Measurements from ENCODE around the gene ELMO1. TPM values are rescaled to one million over a fixed set of nuclear protein-coding genes. Genes with fewer than 3 reads are reported as not detected.

Gene ELMO1
- polyA plus RNA-seq, 2 of the 4 experiments (the other 2 are of a cell fraction), result 2.3 to 6.1 TPM

DNA sequence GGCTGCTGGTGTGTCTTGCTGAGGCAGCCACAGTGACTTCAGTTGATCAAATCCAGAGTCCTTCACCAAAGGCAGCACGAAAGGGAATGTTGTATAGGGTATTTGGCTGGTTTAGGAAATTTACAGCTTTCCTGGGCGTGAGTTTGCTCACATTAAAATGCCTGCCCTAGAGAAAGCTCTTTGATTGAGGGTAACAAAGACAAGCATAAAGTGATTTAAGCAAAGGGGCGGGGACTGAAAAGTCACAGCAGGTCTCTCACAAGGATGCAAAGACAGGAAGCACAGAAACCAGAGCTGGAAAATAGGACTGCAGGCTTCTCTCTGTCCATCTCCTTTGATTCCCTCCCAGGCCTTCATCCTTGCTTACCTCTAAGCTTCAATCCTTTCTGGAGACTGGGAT is 139.2 kb downstream of the ELMO1 start:
- Histone ChIP-seq H3K9me3 (no peaks in the 10 kb centered on the region), H3K4me2 (no peak overlapping the region), H3K27ac (no peak overlapping the region), H3K4me1 (peaks cover 17% of the 10 kb centered on the region), H3K4me3 (no peak overlapping the region)
- DNase-seq (ENCODE audit: low read depth in 1 of 2, low spot score in 1 of 2) (no peak), FAIRE-seq (no peak), ATAC-seq (no peak)
- TF ChIP-seq, protein P1, sequence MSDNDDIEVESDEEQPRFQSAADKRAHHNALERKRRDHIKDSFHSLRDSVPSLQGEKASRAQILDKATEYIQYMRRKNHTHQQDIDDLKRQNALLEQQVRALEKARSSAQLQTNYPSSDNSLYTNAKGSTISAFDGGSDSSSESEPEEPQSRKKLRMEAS (IDR thresholded peaks at IDR 0.05), result no peak
- TF ChIP-seq, protein P2, sequence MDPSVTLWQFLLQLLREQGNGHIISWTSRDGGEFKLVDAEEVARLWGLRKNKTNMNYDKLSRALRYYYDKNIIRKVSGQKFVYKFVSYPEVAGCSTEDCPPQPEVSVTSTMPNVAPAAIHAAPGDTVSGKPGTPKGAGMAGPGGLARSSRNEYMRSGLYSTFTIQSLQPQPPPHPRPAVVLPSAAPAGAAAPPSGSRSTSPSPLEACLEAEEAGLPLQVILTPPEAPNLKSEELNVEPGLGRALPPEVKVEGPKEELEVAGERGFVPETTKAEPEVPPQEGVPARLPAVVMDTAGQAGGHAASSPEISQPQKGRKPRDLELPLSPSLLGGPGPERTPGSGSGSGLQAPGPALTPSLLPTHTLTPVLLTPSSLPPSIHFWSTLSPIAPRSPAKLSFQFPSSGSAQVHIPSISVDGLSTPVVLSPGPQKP (IDR thresholded peaks at IDR 0.05; ENCODE audit: low read depth, low read length), result no peak
- TF ChIP-seq RAD21 (conservative IDR thresholded peaks at IDR 0.05 in 1 of 2, IDR thresholded peaks at IDR 0.05 in 1 of 2) (no peak), ZC3H11A (IDR thresholded peaks at IDR 0.05) (no peak)
- ChIA-PET POLR2A (no interaction called here), CTCF (no interaction called here)
- 79% methylated on average over 3 of the region's 3 CpGs for WGBS (ENCODE audit: missing lambda C conversion rate)

DNA sequence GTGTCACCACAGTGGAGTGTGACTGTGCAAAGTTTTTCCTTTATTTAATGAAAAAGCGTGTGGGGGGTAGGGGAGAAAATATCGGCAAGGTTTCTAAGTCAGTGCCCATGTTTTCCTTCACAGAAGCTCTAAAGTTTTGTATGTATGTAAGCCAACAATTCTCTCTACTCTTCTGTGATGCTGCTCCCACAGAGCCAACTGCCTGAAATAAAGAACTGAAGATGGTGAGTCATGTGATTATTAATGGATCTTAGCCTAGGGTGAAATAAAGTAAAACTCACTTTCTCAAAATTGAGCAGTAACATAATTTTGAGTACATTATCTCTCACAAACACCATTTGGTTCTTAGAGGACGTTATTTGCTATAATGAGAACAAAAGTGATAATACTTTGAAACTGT is 143.7 kb downstream of the ELMO1 start:
- no peak for ATAC-seq
- WGBS (ENCODE audit: missing lambda C conversion rate), result 51% methylated on average over 3 of the region's 3 CpGs
- no peak overlapping the region for H3K27ac ChIP-seq
- 0 out of 3 replicates have a peak, but pooled peaks cover 3% of the 10 kb centered on the region for H3K9me3 ChIP-seq
- no peaks in the 10 kb centered on the region; the same call in 2 of the 3 replicates for H3K4me1 ChIP-seq
- FAIRE-seq, result no peak
- ChIA-PET CTCF (no interaction called here), POLR2A (no interaction called here)
- H3K4me2 ChIP-seq, result no peak overlapping the region
- DNase-seq (ENCODE audit: low read depth in 1 of 2, low spot score in 1 of 2), result no peak
- no peak overlapping the region for H3K4me3 ChIP-seq
- TF ChIP-seq GATA3 (IDR thresholded peaks at IDR 0.05; ENCODE audit: borderline replicate concordance) (no peak), KDM5A (IDR thresholded peaks at IDR 0.05) (no peak), RNF2 (IDR thresholded peaks at IDR 0.05; ENCODE audit: borderline replicate concordance, low read depth) (no peak), HOXA7 (CRISPR knock-in tag; IDR thresholded peaks at IDR 0.05) (no peak), TFCP2L1 (CRISPR knock-in tag; IDR thresholded peaks at IDR 0.05) (no peak), HOXB5 (CRISPR knock-in tag; IDR thresholded peaks at IDR 0.05) (no peak), POLR2A (IDR thresholded peaks at IDR 0.05; ENCODE audit: low read length) (no peak), SREBF2 (IDR thresholded peaks at IDR 0.05) (no peak), NFE2L2 (conservative IDR thresholded peaks at IDR 0.05; ENCODE audit: low read length) (no peak)
- TF ChIP-seq, protein P2 (IDR thresholded peaks at IDR 0.05; ENCODE audit: low read depth, low read length), result no peak
- TF ChIP-seq, protein P3, sequence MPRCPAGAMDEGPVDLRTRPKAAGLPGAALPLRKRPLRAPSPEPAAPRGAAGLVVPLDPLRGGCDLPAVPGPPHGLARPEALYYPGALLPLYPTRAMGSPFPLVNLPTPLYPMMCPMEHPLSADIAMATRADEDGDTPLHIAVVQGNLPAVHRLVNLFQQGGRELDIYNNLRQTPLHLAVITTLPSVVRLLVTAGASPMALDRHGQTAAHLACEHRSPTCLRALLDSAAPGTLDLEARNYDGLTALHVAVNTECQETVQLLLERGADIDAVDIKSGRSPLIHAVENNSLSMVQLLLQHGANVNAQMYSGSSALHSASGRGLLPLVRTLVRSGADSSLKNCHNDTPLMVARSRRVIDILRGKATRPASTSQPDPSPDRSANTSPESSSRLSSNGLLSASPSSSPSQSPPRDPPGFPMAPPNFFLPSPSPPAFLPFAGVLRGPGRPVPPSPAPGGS (IDR thresholded peaks at IDR 0.05), result no peak
- TF ChIP-seq, protein P4, sequence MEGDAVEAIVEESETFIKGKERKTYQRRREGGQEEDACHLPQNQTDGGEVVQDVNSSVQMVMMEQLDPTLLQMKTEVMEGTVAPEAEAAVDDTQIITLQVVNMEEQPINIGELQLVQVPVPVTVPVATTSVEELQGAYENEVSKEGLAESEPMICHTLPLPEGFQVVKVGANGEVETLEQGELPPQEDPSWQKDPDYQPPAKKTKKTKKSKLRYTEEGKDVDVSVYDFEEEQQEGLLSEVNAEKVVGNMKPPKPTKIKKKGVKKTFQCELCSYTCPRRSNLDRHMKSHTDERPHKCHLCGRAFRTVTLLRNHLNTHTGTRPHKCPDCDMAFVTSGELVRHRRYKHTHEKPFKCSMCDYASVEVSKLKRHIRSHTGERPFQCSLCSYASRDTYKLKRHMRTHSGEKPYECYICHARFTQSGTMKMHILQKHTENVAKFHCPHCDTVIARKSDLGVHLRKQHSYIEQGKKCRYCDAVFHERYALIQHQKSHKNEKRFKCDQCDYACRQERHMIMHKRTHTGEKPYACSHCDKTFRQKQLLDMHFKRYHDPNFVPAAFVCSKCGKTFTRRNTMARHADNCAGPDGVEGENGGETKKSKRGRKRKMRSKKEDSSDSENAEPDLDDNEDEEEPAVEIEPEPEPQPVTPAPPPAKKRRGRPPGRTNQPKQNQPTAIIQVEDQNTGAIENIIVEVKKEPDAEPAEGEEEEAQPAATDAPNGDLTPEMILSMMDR (IDR thresholded peaks at IDR 0.05), result no peak

DNA sequence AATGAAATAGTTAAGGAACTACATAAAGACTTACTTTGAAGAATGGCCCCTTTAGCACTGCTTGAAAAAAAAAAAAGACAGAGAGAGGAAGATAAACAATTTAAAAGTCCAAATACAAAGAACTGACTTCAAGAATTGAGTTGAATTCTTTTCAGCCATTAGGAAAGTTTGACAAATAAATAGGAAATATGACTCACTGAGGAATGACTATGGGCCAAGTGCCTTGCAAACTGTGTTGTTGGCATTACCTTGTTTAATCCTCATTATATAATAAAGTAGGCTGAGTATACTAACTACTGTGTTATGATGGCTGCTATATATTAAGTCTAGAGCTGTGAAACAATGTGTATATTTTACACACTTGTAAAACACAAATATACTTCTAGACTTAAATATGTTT is 151.1 kb downstream of the ELMO1 start:
- FAIRE-seq, result no peak
- CTCF ChIA-PET, result interaction anchor here (0.8 kb wide), 1 partner anchor 88 kb away, joined by 3 read pairs; no protein-coding TSS in a partner anchor
- no peaks in the 10 kb centered on the region for H3K4me1 ChIP-seq

More for the DNA sequence above, 151.1 kb downstream of the ELMO1 start:
- POLR2A ChIA-PET, result no interaction called here
- no peak for TF ChIP-seq RCOR1 (IDR thresholded peaks at IDR 0.05; ENCODE audit: low read depth, low read length)
- no peak for TF ChIP-seq KDM5A (IDR thresholded peaks at IDR 0.05)
- no peak for TF ChIP-seq EHF (CRISPR knock-in tag; IDR thresholded peaks at IDR 0.05)
- TF ChIP-seq GATA3 (IDR thresholded peaks at IDR 0.05; ENCODE audit: borderline replicate concordance), result no peak
- TF ChIP-seq, protein P4 (IDR thresholded peaks at IDR 0.05), result no peak
- TF ChIP-seq ZSCAN20 (CRISPR knock-in tag; IDR thresholded peaks at IDR 0.05), result no peak
- no peak for TF ChIP-seq RARB (CRISPR knock-in tag; IDR thresholded peaks at IDR 0.05)
- no peak for TF ChIP-seq KDM1A (IDR thresholded peaks at IDR 0.05; ENCODE audit: low read depth)
- TF ChIP-seq MAZ (IDR thresholded peaks at IDR 0.05; ENCODE audit: borderline replicate concordance, low read depth, low read length), result no peak
- no peak for TF ChIP-seq HOXB13 (CRISPR knock-in tag; IDR thresholded peaks at IDR 0.05; ENCODE audit: low read depth)
- Histone ChIP-seq H3K4me2 (no peak overlapping the region), H3K4me3 (no peak overlapping the region), H3K9me3 (0 out of 3 replicates have a peak, but pooled peaks cover 3% of the 10 kb centered on the region), H3K27ac (no peak overlapping the region)
- ATAC-seq, result no peak
- DNase-seq (ENCODE audit: low read depth in 1 of 2, low spot score in 1 of 2), result no peak

Measured in A549 (cell line).